Activated naive CD4-positive, alpha-beta T cell treated with anti-CD3 and anti-CD28 coated beads, Interleukin-2, amount 50 U/mL, for 16 hours (primary cell): Measurements from ENCODE around the gene CMIP.

Experiments used
- DNase-seq: peaks from one replicate; pipeline ENCODE4 v3.0.0-alpha.2; 2020

The CMIP gene

GRCh38 chr16:81612351-81613163, 167.9 kb downstream of the CMIP start:
- DNase-seq = no peak

DNA sequence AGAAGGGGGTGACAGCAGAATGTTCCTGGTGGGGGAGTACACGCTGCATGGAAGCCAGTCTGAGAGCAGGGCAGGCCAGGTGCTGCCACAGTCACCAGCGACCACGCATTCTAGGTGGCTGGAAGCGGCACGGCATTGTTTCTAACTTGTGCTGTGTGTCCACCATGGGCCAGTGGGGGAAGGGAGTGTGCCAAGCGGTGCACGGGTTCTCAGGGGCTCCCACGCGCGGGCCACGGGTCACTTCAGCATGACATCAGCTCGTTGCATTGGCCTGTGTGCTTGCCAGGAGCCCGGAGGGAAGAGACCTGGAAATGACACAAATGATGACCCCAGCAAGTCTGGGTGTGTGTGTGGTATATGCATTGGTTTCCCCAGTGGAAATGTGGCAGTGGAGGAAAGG, 169.6 kb downstream of the CMIP start:
- no peak for DNase-seq

DNA sequence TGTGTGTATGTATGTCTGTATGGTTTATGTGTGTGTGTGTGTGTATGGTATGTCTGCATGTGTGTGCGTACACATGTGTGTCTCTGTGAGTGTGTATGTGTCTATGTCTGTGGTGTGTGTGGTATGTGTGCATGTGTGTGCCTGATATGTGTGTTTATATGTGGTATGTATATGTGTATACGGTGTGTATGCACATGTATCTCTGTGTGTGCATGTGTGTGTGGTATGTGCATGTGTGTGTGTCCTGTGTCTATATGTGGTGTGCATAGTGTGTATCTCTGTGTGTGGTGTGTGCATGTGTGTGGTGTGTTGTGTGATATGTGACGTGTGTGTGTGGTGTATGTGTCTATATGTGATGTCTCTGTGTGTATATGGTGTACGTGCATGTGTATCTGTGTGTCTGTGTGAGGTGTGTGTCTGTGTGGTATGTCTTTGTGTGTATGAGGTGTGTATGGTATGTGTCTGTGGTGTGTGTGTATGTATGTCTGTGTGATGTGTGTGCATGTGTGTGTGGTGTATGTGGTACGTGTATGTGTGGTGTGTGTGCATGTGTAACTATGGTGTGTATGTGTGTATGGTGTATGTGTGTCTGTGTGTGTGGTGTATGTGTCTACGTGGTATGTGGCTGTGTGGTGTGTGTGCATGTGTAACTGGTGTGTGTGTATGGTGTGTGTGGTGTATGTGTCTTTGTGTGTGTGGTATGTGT, 170.2 kb downstream of the CMIP start:
- DNase-seq = no peak

DNA sequence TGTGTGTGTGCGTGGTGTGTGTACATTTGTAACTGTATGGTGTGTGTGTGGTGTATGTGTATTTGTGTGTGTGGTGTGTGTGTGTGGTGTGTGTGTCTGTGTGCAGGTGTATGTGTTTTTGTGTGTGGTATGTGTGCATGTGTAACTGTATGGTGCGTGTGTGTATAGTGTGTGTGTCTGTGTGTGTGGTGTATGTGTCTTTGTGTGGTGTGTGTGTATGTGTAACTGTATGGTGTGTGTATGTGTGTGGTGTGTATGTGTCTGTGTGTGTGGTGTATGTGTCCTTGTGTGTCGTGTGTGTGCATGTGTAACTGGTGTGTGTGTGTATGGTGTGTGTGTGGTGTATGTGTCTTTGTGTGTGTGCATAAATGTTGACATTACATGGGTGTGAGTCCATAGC, 170.8 kb downstream of the CMIP start:
- DNase-seq = no peak

- DNase-seq = no peak
These were observed 171.2 kb downstream of the CMIP start for GRCh38 chr16:81615833-81616232.

GRCh38 chr16:81616321-81617020, 171.9 kb downstream of the CMIP start:
- DNase-seq = peak; percentile 54

- no peak for DNase-seq
These were observed 172.4 kb downstream of the CMIP start for GRCh38 chr16:81617021-81617346.

GRCh38 chr16:81618187-81618586, 173.6 kb downstream of the CMIP start:
- DNase-seq = no peak

- DNase-seq = no peak
These were observed 174.1 kb downstream of the CMIP start for GRCh38 chr16:81618661-81619060.

GRCh38 chr16:81620029-81620428, 175.4 kb downstream of the CMIP start:
- DNase-seq = no peak

DNA sequence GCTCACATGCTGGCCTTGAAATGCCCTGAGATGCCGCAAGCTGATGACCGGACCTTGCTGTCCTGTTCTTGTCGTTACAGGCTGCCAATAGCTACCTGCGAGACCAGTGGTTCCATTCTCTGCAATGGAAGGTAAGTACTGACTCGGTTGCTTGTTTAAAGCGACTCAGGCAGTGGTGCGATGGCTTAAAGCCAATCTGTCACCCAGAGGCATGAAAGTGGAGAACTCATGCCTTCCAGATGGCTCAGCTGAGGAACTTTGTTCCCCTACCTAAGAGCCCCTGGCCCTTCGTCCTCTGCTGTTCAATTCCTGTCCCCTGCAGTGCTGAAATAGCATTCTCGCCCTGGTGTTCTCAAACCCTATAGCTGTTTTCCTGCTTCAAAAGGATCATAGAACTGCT, 176.2 kb downstream of the CMIP start:
- no peak for DNase-seq

DNA sequence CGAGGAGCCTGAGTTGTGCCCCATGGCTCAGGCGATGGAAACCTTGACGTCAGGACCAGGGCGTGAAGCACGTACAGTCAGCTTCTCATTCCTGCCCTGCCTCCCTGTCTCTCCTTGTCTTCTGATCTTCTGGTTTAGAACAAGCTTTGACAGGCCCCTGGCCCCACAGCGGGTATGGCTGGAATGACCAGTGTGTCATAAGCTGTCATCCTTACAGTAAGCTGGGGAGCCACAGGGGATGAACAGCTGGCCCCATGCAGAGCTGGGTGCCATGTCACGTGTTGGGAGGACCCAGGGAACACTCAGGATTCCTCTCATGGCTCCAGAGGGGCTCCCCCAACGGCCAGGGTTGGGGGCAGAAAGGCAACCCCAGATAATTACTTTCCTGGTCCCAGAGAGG, 176.9 kb downstream of the CMIP start:
- no peak for DNase-seq

DNA sequence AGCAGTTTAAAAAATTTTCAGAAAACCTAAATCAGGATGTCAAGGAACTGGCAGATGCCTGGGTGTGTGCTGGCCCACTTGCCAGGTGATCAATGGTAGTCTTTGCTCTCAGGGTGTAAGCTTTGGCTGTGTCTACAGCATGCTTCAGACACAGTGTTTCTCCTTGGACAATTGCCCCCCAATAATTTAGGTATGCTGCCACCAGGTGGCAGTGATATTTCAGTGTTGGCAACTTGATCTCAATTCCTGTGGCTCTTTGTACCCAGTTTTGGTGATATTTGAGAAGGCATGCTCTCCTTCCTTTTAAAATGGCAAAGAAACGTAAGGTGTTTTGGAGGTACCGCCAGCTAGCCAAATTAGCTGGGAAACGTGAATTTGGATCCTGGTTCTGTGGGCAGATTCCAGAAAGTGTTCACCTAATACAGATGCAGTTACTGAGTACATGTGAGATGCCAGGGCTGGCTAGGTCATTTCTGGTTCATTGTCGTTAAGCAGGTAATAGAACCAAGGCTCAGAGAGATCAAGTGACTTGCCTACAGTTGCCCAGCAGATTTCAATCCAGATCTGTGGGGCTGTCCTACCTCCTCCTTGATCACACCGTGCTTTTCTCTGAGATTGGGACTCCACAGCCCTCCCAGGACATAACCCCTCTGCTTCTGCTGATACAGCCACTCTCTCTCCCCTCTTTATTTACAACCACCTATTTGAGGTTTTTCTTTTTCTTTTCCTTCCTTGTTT, 178.9 kb downstream of the CMIP start:
- peak; percentile 48 for DNase-seq

GRCh38 chr16:81624403-81624759, 179.8 kb downstream of the CMIP start:
- no peak for DNase-seq

- DNase-seq = no peak
These were observed 180.3 kb downstream of the CMIP start for GRCh38 chr16:81624760-81625543.

DNA sequence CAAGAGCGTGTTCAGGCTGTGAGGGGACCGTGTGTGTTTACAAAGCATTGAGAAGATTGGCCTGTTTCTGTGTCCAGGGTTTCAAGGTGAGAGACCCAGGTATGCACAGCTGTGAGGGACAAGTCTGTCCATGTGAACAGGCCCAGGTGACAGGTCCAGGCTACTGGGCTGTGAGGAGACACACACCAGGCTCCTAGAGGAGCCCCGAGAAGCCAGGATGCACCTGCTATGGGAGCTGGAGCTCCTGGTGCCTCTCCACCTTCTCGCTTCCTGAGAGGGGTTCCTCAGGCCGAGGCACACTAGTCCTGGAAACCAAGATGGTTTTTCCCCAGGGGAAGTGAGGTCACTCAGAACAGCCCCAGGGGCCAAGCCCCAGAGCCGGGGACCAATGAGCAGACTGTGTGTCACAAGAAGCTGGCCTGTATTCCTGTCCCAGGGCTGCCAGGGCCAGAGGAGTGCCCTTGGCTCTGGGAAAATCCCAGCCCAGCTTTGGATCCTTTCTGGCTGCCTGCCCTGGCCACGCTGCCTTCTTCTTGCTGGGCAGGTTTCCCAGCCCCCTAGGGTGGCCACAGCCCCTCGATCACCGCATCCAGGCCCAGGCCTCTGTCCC, 181.0 kb downstream of the CMIP start:
- no peak for DNase-seq

DNA sequence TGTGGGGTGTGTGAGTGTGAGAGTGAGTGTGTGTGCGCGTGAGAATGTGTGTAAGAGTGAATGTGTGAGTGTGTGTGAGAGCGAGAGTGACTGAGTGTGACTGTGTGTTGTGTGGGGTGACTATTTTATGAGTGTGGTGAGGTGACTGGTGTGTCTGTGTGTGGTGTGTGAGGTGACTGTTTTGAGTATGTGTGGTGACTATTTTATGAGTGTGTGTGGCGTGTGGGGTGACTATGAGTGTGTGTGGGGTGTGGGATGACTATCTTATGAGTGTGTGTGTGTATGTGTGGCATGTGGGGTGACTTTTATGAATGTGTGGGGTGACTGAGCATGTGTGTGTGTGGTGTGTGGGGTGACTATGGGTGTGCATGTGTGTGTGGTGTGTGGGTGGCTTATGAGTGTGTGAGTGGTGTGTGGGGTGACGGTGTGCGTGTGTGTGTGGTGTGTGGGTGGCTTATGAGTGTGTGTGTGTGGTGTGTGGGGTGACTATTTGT, 181.6 kb downstream of the CMIP start:
- DNase-seq = peak; percentile 24

DNA sequence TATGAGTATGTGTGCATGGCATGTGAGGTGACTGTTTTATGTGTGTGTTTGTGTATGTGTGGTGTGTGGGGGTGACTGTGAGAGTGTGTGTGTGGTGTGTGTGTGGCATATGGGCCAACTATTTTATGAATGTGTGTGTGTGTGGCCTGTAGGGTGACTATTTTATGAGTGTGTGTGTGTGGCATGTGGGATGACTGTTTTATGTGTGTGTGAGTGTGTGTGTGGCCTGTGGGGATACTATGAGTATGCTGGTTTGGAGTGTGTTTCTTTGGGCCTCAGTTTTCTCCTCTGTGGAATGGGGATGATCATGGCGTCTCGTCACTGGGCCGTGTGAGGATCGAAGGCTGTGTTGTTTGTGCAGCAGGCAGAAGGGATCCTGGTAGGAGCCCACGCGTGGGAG, 182.4 kb downstream of the CMIP start:
- no peak for DNase-seq

DNA sequence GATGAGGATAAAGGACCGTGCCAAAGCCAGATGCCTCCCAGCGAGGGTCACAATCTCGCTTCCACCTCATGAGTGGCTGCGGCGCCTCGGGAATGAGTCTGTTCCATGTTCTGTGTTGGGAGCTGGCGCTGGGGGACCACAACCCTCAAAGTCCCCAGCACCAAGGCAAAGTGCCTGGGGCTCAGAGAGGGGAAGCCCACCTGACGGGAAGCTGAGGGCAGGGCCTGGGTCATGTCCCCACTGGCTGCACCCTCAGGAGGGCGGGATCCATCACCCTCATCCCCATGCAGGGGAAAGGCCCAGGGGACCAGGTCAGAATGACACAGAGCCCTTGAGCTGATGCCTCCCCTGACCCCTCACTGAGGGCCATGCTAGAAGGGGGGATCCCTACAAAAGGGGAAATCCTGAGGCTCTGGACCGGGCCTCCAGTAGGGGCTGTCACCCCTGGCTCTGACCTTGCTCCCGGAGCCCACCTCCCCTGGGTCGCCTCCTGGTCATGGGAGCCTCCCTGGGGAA, 183.2 kb downstream of the CMIP start:
- DNase-seq = no peak

- DNase-seq = no peak
These were observed 184.6 kb downstream of the CMIP start for GRCh38 chr16:81629034-81629802.
